MCF 10A (cell line): ENCODE data around the gene PPFIBP2. TPM values are rescaled to one million over a fixed set of nuclear protein-coding genes. Genes with fewer than 3 reads are reported as not detected.

Experiments used
- BruUV-seq: library from RNA; stranded (reverse); fragments of 400-500 nt; replicated peaks from 2 replicates; lab custom pipeline; 2021; lab: Mats Ljungman, UMichigan
- CTCF ChIA-PET: fragments of 300-600 bp; sonication (Branson Sonifier 250); formaldehyde crosslinking; extraction: SDS; loops from one replicate; lab custom pipeline; 2021; ENCODE audit warnings: antibody characterized with exemption, inconsistent platforms; lab: Yijun Ruan, JAX
- POLR2A ChIA-PET: fragments of 300-600, 350-650 bp; sonication (Branson Sonifier 250); formaldehyde crosslinking; extraction: SDS; loops from one replicate; lab custom pipeline; 2020; ENCODE audit warnings: antibody characterized with exemption, inconsistent platforms; lab: Yijun Ruan, JAX
- DNase-seq: peaks from one replicate; pipeline ENCODE4 v3.0.0-alpha.2; 2018; ENCODE audit not compliant: unreplicated experiment
- H3K27ac Mint-ChIP-seq: one replicate; pipeline ENCODE4 v1.8.0; 2022; ENCODE audit warnings: mild to moderate bottlenecking, low read depth, mixed read lengths; ENCODE audit not compliant: unreplicated experiment
- H3K27me3 Mint-ChIP-seq: one replicate; pipeline ENCODE4 v1.8.0; 2022; ENCODE audit warnings: mixed read lengths; ENCODE audit not compliant: insufficient read depth, unreplicated experiment
- H3K36me3 Mint-ChIP-seq: one replicate; pipeline ENCODE4 v1.8.0; 2022; ENCODE audit warnings: mild to moderate bottlenecking, moderate library complexity, mixed read lengths; ENCODE audit not compliant: insufficient read depth, unreplicated experiment
- H3K4me1 Mint-ChIP-seq: one replicate; pipeline ENCODE4 v1.8.0; 2022; ENCODE audit warnings: mixed read lengths; ENCODE audit not compliant: insufficient read depth, unreplicated experiment
- H3K4me3 Mint-ChIP-seq: one replicate; pipeline ENCODE4 v1.8.0; 2022; ENCODE audit warnings: mild to moderate bottlenecking, moderate library complexity, mixed read lengths; ENCODE audit not compliant: unreplicated experiment
- H3K9me3 Mint-ChIP-seq: one replicate; pipeline ENCODE4 v1.8.0; 2022; ENCODE audit warnings: mixed read lengths; ENCODE audit not compliant: unreplicated experiment
- CTCF ChIP-seq: fragments of 200-600 bp; IDR thresholded peaks from one replicate; pipeline ENCODE4 v1.8.0; 2022; ENCODE audit warnings: antibody characterized with exemption, mild to moderate bottlenecking; ENCODE audit not compliant: unreplicated experiment
- intact Hi-C: fragments of 100-400 bp; cut with micrococcal nuclease; formaldehyde crosslinking; loops from 2 replicates; pipeline ENCODE4 v1.14.1; 2022
- total RNA-seq: library from RNA; stranded (reverse); gene quantifications from 2 replicates; pipeline ENCODE4 v1.2.3, GENCODE V29; 2022

PPFIBP2 gene
- total RNA-seq, 1 experiment from 2014 or later: 3.5 TPM

GRCh38 chr11:7567311-7567710 lies 53.5 kb downstream of the PPFIBP2 start:
- Mint-ChIP-seq H3K9me3 (no peaks in the 10 kb centered on the region), H3K36me3 (no peaks in the 10 kb centered on the region), H3K27me3 (no peaks in the 10 kb centered on the region), H3K4me1 (peaks cover 4% of the 10 kb centered on the region), H3K4me3 (no peak overlapping the region), H3K27ac (peak overlapping the region; percentile 17)
- no peak for DNase-seq
- no TSS peak for BruUV-seq
- intact Hi-C loops: no loop called here
- ChIA-PET POLR2A (no interaction called here), CTCF (interaction anchor here (0.5 to 1.3 kb wide), 4 partner anchors 9 to 115 kb away, joined by 3 to 5 read pairs (median 4); no protein-coding TSS in a partner anchor)
- no peak for TF ChIP-seq CTCF

GRCh38 chr11:7569044-7569443 lies 55.2 kb downstream of the PPFIBP2 start:
- Mint-ChIP-seq H3K27ac (no peak overlapping the region), H3K4me3 (no peak overlapping the region), H3K36me3 (no peaks in the 10 kb centered on the region), H3K9me3 (no peaks in the 10 kb centered on the region), H3K27me3 (no peaks in the 10 kb centered on the region), H3K4me1 (peaks cover 5% of the 10 kb centered on the region)
- no TSS peak for BruUV-seq
- CTCF ChIA-PET: interaction anchor here (0.5 to 14.2 kb wide), 9 partner anchors 9 to 476 kb away, joined by 3 to 488 read pairs (median 4); no protein-coding TSS in a partner anchor
- intact Hi-C loops: no loop called here
- no peak for TF ChIP-seq CTCF
- DNase-seq: no peak
- POLR2A ChIA-PET: no interaction called here

GRCh38 chr11:7570241-7570640 lies 56.4 kb downstream of the PPFIBP2 start:
- Mint-ChIP-seq H3K36me3 (no peaks in the 10 kb centered on the region), H3K27me3 (no peaks in the 10 kb centered on the region), H3K4me1 (peaks cover 7% of the 10 kb centered on the region), H3K4me3 (no peak overlapping the region), H3K27ac (no peak overlapping the region), H3K9me3 (no peaks in the 10 kb centered on the region)
- POLR2A ChIA-PET: interaction anchor here (1.2 to 3.1 kb wide), 2 partner anchors 23 to 87 kb away, joined by 3 to 24 read pairs; no protein-coding TSS in a partner anchor
- BruUV-seq: no TSS peak
- TF ChIP-seq CTCF: no peak
- CTCF ChIA-PET: interaction anchor here (0.6 to 14.2 kb wide), 26 partner anchors 10 to 829 kb away, joined by 3 to 488 read pairs (median 14); partner anchors contain the start of genes OR6A2 and PPFIBP2
- intact Hi-C loops: loop anchor here (2.0 to 5.0 kb wide), 3 partner anchors 95 to 471 kb away; partner anchors contain the start of gene EIF3F
- DNase-seq: no peak

GRCh38 chr11:7570938-7571521 lies 57.2 kb downstream of the PPFIBP2 start:
- H3K36me3 Mint-ChIP-seq: no peaks in the 10 kb centered on the region
- no peak for DNase-seq
- peaks cover 15% of the 10 kb centered on the region for H3K4me1 Mint-ChIP-seq
- H3K4me3 Mint-ChIP-seq: no peak overlapping the region
- H3K27ac Mint-ChIP-seq: no peak overlapping the region
- CTCF ChIA-PET: interaction anchor here (0.6 to 14.2 kb wide), 78 partner anchors 9 to 1880 kb away, joined by 3 to 488 read pairs (median 6); partner anchors contain the start of genes EIF3F, OR6A2 and PPFIBP2
- no TSS peak for BruUV-seq
- POLR2A ChIA-PET: interaction anchor here (1.0 to 3.1 kb wide), 6 partner anchors 20 to 86 kb away, joined by 3 to 24 read pairs (median 4); no protein-coding TSS in a partner anchor
- H3K27me3 Mint-ChIP-seq: no peaks in the 10 kb centered on the region
- intact Hi-C loops: loop anchor here (1.0 to 5.0 kb wide), 6 partner anchors 58 to 472 kb away; partner anchors contain the start of genes EIF3F and PPFIBP2
- no peaks in the 10 kb centered on the region for H3K9me3 Mint-ChIP-seq
- TF ChIP-seq CTCF: no peak
